ENCODE results near the gene PLXNC1.

PLXNC1 gene

DNA sequence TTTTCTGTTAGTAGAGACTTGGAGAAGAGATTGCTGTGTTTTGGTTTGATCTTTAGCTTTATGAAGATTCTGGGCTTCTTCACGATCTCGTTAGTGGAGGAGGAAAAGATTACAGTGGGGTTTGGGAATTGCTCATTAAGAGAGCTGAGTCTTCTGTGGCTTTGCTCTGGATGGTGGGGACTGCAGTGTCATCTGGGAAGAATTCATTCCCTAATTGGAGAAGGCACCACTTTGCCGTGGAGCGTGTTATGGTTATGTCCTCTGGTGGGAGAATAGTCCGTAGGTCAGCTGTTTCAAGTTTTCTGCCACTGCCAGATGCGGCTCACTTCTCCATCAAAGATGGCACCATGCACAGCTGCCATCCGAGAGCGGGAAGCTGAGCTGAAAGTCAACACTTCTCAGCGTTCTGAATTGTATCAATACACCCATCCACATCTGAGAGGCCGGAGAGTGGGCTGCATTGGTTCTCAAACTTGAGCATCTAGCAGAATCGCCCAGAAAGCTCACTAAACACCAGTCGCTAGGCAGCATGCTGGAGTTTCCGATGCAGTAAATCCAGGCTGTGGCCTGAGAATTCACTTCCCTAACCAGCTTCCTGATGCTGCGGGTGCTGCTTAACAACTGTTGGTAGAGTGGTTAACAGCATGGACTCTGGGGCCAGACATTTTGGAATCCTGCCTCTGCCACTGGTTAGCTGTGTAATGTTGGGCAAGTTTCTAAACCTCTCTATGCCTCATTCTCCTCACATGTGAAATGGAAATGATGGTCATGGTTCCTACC lies 117.8 kb downstream of the PLXNC1 start:
- no peak for DNase-seq (ENCODE audit: low spot score)

DNA sequence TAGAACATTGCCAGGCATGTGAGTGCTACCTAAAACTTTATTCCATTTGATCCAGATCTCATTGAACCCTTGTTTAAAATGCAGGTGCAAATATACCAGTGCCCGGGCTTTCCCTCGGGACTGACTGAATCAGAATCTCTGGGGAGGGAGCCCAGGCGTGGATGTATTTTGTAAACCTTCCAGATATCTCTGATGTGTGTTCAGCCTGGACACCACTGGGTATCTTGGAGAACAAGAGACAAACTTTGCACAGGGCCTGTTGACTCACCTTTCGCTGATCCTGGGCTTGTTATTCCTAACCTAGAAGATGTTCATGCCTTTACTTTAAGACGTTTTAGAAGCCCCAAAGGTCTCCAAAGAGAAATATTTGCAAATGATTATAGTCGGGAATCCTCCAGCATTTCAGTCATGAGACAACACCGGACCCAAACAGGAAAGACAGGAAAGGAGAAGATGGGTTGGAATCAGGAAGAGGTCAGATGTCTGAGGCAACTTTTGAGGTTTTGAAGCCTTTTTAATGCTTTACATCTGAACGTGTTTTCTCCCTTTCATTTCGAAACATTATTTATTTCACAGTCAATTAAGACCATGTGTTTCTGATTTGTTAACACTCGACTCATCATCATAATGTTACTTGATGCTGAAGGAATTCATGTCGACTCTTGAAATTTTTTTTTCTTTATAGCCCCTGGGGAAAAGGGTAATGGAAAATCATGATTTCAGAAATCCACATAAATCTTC lies 118.6 kb downstream of the PLXNC1 start:
- DNase-seq (ENCODE audit: low spot score), result no peak

DNA sequence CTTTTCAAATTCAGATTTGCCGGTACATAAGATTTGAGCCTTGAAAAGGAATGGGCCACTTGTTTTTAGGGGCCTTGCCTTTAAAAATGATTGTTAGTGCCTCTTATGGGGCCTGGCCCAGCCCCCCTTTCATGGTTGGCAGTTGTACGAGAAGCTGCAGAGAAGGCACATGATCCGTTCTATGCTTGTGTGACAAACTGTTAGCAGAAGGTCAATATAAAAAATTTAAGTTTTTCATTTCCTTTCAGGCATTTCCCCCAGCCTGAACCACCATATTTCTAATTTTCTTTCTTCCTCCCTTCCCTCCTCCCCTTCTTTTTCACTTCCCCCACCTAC lies 119.1 kb downstream of the PLXNC1 start:
- no peak for DNase-seq (ENCODE audit: low spot score)

DNA sequence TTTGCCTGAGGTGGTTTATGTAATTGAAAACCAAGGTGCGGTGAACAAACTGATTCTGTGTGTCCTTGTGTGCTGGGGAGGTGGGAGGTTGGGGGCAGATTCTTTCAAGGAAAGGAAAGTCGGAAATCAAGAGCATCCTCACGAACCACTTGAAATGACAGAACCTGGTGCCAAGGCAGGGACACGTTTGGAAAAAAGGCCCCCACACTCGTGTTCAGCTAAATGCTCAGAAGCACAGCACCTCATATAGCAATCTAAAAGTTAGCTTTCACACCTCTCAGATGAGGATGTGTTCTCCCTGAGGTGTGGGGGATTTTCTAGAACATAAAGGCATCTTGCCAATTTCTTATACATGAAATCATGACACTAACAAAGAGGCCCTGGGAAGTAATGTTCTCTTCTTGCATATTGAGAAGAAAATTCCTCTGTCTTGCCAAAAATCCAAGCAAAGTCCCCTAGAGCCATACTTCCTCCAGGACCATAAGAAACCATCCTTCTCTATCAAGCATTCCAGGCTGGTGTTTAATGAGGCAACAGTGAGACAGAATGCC lies 119.6 kb downstream of the PLXNC1 start:
- DNase-seq (ENCODE audit: low spot score), result no peak

DNA sequence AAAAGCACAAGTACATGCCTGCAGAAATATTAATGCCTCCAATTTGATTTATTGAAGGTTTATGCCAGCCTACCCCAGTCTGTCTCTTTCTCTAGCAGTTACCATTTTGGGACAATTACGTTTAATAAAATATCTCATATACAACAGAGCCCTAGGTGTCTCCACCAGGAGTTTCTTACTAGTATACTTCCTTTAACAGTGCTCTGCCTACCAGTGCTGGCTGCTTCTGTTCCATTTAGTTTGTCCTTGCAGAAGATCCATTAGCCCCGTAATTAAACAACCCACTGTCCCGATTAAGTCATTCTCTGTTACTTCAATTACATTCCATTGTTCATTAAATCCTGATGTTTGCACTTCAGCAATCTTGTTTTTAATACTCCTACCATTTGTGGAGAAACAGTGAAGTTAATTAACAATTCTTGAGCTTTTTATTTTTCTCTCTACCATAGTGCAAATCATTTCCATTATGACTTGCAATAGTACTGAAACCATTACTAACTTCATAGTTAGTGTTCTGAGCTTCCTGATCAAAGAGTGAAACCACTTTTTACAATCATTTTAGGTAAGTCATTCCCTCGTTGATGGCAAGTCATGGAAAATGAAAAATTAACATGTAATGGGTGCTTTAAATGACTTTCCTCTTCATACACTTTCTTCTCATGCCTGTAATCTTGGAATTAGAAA lies 121.1 kb downstream of the PLXNC1 start:
- DNase-seq (ENCODE audit: low spot score), result no peak

DNA sequence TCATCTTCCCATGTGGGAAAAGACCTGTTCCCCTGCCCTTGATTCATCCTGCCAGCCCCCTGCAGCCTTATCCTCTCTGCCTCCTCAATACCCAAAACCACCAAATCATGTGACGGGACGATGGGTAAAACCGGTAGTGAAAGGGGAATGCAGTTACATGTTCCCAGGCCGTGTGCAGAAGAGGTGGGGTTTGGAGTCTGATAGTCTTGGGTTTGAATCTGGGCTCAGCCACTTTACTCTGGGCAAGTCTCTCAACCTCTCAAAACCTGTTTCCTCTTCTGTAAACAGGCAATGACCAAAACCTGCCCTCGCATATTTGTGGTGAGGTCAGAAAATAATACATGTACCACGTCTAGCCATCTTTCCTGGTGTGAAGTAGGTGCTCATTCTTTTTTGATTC lies 123.0 kb downstream of the PLXNC1 start:
- peak; percentile 61 for DNase-seq (ENCODE audit: low spot score)

DNA sequence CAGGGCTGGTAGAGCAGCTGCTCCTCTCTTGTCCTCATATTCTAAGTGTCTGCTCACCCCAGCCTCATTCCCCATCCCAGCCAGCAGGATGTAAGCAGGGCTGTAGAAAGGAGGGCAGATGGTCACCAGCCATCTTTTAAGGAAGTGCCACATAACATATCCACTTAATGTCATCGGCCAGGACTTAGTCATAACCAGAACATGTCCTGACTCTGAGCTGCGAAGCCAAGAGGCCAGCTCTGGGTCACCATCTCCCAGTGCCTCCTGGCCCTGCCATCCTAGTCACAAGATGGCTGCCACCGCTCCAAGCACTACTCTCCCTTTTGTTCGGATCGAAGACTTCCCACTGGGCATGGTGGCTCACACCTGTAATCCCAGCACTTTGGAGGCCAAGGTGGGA lies 123.9 kb downstream of the PLXNC1 start:
- DNase-seq (ENCODE audit: low spot score), result no peak

DNA sequence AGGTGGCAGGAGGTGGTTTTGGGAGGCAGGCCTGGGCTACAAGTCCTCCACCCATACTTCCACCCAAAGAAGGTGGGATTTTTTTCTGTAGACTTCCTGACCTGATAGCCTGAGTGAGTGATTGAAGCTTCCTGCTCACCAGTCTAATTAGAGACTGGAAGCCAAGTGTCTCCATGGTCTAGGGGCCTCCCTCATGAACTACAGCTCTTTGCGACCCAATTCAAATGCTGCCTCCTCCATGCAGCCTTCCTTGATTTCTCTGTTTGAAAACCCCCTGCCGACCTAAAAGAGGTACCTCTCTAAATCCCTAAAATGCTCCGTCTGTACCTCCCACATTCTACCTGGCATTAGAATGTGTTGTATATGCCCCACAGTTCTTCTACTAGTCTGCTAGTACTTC lies 124.9 kb downstream of the PLXNC1 start:
- no peak for DNase-seq (ENCODE audit: low spot score)

DNA sequence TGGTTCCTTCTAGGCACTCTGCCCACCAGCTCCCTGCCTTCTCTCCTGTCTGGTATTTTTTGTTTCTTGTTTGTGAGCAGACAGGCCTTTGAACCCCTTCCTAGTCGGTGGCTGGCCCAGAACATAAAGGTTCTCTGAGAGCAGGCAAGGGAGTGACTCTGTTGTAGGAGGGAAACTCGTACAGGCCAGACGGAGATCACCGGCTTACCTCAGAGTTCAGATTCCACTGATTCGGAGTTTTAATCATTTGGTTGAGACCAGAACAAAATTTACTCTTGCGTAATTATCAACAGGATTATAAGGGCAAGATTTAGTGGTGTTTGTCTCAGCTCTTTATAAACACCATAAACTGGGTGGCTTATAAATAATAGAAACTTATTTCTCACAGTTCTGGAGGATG lies 128.3 kb downstream of the PLXNC1 start:
- no peak for DNase-seq (ENCODE audit: low spot score)

DNA sequence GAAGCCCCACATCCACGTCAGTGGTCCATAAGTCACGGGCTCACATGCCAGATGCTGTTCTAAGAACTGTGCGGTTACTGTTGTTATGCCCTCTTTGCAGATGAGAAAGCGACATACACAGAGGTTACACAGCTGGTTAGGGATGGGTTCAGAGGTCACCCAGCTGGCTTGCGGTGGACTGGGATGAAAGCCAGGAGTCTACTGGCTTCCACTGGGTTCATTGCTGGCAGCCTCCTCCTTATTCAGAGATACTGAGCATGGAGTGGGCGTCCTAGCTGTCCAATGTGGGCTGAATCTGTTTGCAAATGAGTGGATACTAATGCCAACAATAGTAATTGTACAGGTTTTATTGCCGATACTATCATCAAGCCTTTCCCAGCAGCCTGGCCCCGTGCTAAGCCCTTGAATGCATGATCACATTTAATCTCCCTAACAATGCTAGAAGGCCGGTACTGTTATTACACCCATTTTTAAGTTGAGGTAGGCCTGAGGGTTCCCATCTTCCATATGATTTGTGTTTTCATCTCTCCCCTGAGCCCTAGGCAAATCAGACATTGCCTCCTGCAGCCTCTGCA lies 129.1 kb downstream of the PLXNC1 start:
- no peak for DNase-seq (ENCODE audit: low spot score)

DNA sequence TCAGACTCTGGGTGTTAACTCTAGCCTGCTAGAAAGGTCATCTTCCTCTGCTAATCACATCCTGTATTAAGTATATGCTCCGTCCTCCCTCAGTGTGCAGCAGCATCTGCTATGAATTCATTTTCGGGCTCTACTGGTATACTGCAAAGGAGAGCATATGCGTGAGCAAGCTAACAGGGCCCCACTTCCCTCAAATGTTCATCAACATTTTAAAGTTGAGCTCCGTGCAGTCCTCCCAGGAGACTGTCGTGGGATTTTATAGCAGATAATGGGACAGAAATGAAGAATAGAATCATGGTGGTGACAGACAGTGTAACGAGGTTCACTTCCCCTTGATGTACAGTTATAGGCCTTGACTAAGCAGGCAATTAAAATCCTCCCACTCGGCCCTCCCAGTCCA lies 131.7 kb downstream of the PLXNC1 start:
- DNase-seq (ENCODE audit: low spot score), result no peak

DNA sequence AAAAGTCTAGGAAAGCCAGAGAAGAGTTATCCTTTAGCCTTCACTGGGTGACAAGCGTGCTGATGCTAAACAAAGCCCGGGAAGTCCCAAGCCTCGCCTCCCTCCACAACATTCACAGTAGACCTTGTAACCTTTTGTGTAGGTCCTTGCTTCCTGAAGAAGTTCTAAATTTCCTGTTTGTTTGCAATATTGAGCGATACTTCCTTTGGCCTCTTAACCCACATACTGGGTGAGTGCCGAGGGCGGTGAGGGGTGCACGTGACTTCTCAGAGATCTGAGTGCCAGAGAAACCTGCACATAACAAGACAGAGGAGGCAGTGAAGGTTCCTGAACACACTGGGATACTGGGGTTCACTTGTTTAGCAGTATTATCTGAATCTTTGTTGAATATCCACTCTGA lies 134.3 kb downstream of the PLXNC1 start:
- no peak for DNase-seq (ENCODE audit: low spot score)

DNA sequence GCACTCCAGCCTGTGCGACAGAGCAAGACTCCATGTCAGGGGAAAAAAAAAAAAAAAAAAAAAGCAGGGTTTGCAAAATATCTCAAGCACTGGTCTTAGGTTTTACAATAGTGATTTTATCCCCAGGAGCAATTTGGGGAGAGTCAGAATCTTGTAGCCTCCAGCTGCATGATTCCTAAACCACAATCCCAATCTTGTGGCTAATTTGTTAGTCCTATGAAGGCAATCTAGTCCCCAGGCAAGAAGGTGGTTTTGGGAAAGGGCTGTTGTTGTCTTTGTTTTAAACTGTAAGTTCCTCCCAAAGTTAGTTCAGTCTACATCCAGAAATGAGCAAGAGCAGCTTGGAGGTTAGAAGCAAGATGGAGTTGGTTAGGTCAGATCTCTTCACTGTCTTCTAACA lies 135.7 kb downstream of the PLXNC1 start:
- no peak for DNase-seq (ENCODE audit: low spot score)

DNA sequence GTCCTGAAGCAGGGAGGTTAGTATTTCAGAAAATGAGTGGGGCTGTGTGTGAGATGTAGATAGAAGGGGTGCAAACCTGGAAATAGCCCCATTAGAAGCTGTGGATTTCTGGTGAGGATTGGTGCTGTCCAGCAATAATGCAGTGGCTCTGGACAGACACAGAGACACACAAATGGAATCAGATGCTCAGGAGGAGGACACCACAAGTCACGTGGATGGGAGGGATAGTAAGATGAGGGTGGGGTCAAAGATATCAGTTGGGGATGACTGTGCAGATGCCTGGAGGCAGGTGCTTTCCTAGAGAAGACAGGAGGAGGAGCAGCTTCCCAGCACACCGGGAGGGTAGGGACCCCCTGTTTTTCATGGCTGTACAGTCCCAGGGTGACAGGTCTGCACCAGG lies 136.5 kb downstream of the PLXNC1 start:
- DNase-seq (ENCODE audit: low spot score), result no peak

DNA sequence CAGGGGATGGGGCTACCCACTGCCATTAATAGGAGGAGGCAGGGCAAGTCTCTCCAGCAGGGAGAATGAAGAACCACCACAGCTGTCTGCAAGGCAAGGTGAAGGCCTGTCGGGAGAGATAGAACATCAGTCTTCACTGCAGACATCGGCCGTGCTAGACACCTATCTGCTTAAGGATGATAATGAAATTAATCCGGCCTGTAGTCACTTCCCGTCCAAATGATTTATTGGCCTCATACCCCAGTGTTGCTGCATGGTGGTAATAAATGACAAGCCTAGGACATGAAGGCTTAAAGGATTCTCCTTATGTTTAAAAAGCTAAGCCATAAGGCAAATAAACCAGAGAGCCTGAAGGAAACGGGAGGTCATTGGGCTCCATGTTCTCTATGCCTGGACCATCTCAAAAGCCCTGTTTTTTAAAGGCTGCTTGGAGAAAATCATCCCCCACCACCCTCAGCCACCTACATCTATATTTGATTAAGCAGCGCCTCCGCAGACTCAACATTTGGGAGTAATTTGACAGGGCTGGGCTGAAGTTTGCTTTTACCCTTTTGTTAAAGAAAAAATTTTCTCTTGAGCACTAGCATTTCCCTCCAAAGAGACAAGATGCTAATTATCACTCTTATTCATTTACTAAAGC lies 137.7 kb downstream of the PLXNC1 start:
- DNase-seq (ENCODE audit: low spot score), result no peak

DNA sequence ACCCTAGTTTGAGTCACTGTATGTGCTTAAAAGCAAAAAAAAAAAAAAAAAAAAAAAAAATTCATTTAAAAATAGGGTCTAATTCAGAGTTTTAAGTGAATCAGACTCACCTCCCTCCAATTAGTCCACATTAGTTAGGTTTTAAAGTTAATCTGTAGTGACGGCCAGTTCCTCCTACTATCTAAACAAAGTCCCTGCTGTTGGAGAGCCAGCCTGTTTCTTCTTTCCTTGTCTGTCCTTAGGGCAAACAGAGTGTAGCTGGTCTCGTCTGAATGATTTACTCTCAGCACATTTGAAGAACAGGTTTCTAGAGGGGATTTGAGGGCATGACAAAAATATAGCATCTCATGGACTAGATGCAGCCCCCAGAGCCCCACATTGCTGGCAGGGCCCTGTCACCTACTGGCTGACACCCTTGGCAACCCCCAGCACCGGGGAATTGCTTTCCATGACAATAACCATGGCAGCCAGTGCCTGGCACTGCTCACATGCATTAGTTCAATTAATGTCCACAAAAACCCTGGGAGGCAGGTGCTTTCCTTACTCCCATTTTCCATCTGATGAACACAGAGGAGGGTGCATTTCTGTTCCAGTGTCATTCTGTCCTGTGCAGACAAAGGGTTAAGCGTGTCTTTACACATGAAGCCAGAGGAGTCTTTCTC lies 138.3 kb downstream of the PLXNC1 start:
- no peak for DNase-seq (ENCODE audit: low spot score)

DNA sequence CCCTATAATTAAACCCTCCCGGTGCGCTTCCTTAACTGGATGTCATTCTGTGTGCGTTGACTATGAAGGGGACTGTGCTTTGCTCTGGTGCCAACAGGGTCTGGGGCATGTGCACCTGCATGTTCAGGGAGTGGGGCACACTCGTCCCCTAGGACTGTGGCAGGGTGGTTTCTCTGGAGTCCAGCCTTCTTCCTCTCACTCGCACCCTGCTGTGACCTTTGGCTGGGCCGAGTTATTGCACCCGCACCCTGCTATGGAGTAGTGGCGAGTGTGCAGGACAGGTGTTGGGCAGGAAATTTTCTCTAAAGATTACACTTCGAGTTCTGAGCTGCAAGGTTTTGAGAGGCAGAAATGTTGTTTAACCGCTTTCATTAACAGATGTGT lies 138.9 kb downstream of the PLXNC1 start:
- DNase-seq (ENCODE audit: low spot score), result no peak

DNA sequence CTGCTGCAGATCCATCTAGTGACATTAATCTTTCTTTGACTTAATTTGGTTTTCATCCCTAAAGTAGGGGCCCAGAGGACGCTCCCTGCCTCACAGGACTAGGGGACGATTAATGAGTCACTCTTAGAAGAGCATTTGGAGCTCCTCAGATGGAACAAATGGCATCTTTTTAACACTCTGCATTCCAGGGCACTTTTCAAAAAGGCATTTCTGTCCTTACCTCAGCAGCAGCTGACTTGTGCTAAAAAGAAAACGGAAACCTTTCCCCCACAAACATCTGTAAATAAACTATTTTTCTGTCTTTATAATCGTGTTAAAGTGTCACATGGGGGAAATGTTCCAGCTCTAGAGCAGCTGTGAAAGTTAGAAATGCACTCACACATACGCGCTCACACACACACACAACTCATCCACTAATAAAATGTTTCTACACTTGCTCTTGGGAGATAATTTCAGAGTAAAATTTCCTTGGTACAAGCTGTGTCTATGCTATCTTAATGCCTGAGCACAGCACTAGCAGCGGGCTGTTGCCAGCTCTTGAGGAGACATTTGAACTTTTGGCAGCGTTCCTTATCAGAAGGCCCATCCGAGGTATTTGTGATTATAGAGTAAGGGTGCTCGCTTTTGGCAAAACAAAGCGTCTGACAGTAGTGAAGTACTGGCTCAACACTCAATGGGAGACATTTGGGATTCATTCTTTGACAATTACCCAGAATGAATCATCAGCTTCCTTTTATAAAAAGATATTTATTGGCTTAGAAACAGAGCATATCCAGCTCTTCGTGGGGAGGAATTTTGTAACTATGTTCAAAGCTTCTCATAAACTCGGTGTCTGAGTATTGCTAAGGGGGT lies 141.3 kb downstream of the PLXNC1 start:
- DNase-seq (ENCODE audit: low spot score), result peak; percentile 15

DNA sequence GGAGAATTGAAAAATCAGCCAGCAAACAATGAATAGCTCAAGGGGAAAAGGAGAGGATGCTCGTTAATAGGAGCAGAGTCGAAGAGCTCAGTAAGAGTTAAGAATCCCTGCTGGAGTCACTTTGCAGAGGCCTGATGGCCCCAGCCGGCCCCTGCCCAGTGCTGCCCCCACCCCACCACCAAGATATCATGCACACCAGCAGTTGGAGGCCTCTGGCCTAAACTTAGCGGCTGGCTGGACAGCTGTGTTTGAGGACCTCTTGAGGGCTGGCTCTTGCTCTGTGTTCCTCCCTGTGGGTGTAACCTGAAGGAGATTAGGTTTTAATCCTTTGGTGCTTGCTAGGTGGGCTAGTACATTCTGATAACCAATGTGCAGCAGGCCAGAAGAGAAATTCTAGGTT lies 142.0 kb downstream of the PLXNC1 start:
- no peak for DNase-seq (ENCODE audit: low spot score)

DNA sequence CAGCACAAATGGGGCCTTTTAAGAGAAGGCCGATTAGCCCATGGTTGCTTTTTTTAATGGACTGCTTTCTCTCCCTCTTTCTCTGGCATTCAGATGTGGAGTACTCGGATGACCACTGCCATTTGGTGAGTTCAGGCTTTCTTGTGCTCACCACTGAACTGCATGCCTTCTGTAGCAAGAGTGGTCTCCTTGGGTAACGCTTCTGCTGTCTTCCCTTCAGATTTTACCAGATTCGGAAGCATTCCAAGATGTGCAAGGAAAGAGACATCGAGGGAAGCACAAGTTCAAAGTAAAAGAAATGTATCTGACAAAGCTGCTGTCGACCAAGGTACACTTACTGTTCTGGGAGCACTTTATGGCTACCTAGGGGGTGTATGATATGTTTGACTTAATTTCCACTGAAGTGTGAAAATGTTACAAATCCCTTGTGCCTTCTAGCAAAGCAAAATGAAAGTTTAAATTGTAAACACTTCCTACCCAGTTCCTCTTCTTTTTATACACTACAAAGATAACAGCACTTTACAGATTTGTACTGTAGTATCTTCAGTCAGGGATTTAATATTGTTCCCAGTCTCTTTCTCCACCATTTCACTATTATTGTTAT lies 148.8 kb downstream of the PLXNC1 start:
- DNase-seq (ENCODE audit: low spot score), result no peak
